ENCODE measurements around the gene LUC7L2. TPM values are rescaled to one million over a fixed set of nuclear protein-coding genes. Genes with fewer than 3 reads are reported as not detected.
A peak's percentile ranks its signal among the peaks of the same experiment; 100 is the strongest.
"Not testable (repeated sequence)": the region's sequence is repeated elsewhere in the genome, so short reads cannot be mapped to it uniquely, and the experiment has no call there.

The LUC7L2 gene
- total RNA-seq, 1 experiment from 2014 or later: 66.4 TPM

DNA sequence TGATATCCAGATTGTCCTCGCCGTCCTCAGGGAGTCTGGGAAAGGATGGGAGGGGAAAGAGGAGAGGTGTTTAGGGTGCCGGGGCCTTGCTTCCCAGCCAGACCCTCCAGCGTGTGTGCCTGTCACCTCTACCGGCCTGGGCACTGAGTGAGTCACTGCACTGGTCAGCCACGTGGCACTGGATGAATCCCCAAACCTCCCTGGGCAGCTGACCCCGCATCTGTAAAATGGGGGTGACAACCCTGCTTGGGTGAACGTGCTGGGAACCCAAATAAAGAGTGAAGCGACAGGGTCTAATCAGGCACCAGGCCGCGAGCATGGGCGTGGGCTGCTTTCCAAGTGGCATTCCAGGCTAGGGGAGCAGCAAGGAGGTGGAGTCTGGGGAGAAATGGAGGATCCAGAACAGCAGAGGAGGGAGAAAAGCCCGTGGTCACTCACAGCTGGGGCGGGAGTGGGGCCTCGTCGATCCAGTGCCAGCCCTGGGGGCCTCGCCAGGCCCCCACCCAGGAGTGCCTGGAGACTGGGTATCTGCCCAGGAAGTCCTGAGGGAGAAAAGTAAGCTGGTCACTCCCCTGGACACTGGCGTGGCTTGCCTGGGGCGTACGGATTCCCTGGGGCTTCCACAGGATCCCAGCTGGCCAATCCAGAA is 94.1 kb downstream of the LUC7L2 start:
- Histone ChIP-seq H3K36me3 (no peaks in the 10 kb centered on the region), H3K4me1 (replicated peaks) (peaks cover 12% of the 10 kb centered on the region), H3K27ac (no peak overlapping the region), H3K9me3 (replicated peaks) (no peaks in the 10 kb centered on the region), H3K27me3 (replicated peaks) (no peaks in the 10 kb centered on the region), H3K4me3 (no peak overlapping the region)
- DNase-seq (ENCODE audit: low read depth in 1 of 2, low spot score in 2 of 2): no peak

GRCh38 chr7:139455789-139456188 is 96.1 kb downstream of the LUC7L2 start:
- DNase-seq (ENCODE audit: low read depth in 1 of 2, low spot score in 2 of 2): no peak
- H3K4me3 ChIP-seq: no peak overlapping the region

DNA sequence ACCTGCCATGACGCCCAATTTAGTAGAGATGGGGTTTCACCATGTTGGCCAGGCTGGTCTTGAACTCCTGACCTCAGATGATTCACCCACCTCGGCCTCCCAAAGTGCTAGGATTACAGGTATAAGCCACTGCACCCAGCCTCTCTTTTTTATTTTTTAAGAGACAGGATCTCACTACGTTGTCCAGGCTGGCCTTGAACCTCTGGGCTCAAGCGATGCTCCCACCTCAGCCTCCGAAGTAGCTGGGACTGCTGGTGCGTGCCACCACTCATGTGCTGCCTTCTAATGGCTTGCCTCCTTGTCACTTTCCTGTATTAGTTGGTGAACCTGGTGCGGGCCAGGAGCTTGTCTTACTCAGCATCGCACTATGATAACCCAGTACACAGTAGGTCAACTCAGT is 96.8 kb downstream of the LUC7L2 start:
- peaks cover 12% of the 10 kb centered on the region for H3K4me1 ChIP-seq (replicated peaks)
- no peaks in the 10 kb centered on the region for H3K27me3 ChIP-seq (replicated peaks)
- H3K36me3 ChIP-seq: no peaks in the 10 kb centered on the region
- no peaks in the 10 kb centered on the region for H3K9me3 ChIP-seq (replicated peaks)
- no peak for DNase-seq (ENCODE audit: low read depth in 1 of 2, low spot score in 2 of 2)
- no peak overlapping the region for H3K27ac ChIP-seq
- H3K4me3 ChIP-seq: no peak overlapping the region

More at GRCh38 chr7:139455789-139456188, 96.1 kb downstream of the LUC7L2 start:
- Histone ChIP-seq H3K27ac (no peak overlapping the region), H3K36me3 (no peaks in the 10 kb centered on the region), H3K27me3 (replicated peaks) (no peaks in the 10 kb centered on the region), H3K4me1 (replicated peaks) (peaks cover 12% of the 10 kb centered on the region), H3K9me3 (replicated peaks) (no peaks in the 10 kb centered on the region)

GRCh38 chr7:139457153-139457946 is 97.7 kb downstream of the LUC7L2 start:
- H3K36me3 ChIP-seq: no peaks in the 10 kb centered on the region
- no peak overlapping the region for H3K27ac ChIP-seq
- no peaks in the 10 kb centered on the region for H3K9me3 ChIP-seq (replicated peaks)
- DNase-seq (ENCODE audit: low read depth in 1 of 2, low spot score in 2 of 2): no peak
- no peaks in the 10 kb centered on the region for H3K27me3 ChIP-seq (replicated peaks)
- H3K4me3 ChIP-seq: no peak overlapping the region
- H3K4me1 ChIP-seq (replicated peaks): peaks cover 12% of the 10 kb centered on the region

DNA sequence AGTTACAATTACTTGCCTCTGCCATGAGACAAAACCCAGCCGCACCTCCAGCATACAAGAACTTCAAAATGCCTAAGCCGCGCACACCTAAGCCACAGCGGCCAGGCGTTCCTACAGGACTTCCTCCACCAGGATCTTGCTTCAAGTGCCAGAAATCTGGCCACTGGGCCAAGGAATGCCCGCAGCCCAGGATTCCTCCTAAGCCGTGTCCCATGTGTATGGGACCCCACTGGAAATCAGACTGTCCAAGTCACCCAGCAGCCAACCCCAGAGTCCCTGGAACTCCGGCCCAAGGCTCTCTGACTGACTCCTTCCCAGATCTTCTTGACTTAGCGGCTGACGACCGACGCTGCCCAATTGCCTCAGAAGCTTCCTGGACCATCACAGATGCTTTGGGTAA is 103.7 kb downstream of the LUC7L2 start:
- H3K9me3 ChIP-seq (replicated peaks); H3K36me3 ChIP-seq; H3K27ac ChIP-seq; DNase-seq (ENCODE audit: low read depth in 1 of 2, low spot score in 2 of 2); H3K4me3 ChIP-seq; H3K4me1 ChIP-seq (replicated peaks); H3K27me3 ChIP-seq (replicated peaks): not testable (repeated sequence)

DNA sequence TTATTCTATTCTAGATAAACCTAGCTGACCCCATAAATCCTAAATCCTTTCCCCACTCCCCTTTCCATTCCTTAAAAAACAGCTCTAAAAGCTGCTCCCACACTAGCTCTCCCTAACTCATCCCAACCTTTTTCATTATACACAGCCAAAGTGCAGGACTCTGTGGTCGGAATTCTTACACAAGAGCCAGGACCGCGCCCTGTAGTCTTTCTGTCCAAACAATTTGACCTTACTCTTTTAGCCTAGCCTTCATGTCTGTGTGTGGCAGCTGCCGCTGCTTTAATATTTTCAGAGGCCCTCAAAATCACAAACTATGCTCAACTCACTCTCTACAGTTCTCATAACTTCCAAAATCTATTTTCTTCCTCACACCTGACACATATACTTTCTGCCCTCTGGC is 104.8 kb downstream of the LUC7L2 start:
- not testable (repeated sequence) for H3K36me3 ChIP-seq; H3K27ac ChIP-seq; H3K9me3 ChIP-seq (replicated peaks); H3K4me1 ChIP-seq (replicated peaks); DNase-seq (ENCODE audit: low read depth in 1 of 2, low spot score in 2 of 2); H3K27me3 ChIP-seq (replicated peaks); H3K4me3 ChIP-seq

- not testable (repeated sequence) for H3K9me3 ChIP-seq (replicated peaks); H3K27ac ChIP-seq; DNase-seq (ENCODE audit: low read depth in 1 of 2, low spot score in 2 of 2); H3K4me1 ChIP-seq (replicated peaks); H3K4me3 ChIP-seq; H3K36me3 ChIP-seq; H3K27me3 ChIP-seq (replicated peaks)
These were observed 105.4 kb downstream of the LUC7L2 start for GRCh38 chr7:139465072-139465471.

- peaks cover 11% of the 10 kb centered on the region for H3K4me1 ChIP-seq (replicated peaks)
- not testable (repeated sequence) for H3K4me3 ChIP-seq; DNase-seq (ENCODE audit: low read depth in 1 of 2, low spot score in 2 of 2); H3K9me3 ChIP-seq (replicated peaks); H3K36me3 ChIP-seq; H3K27me3 ChIP-seq (replicated peaks); H3K27ac ChIP-seq
These were observed 108.0 kb downstream of the LUC7L2 start for GRCh38 chr7:139467729-139468128.

GRCh38 chr7:139468281-139468680 is 108.6 kb downstream of the LUC7L2 start:
- H3K36me3 ChIP-seq; H3K9me3 ChIP-seq (replicated peaks); DNase-seq (ENCODE audit: low read depth in 1 of 2, low spot score in 2 of 2); H3K27ac ChIP-seq; H3K4me3 ChIP-seq; H3K27me3 ChIP-seq (replicated peaks): not testable (repeated sequence)
- peaks cover 11% of the 10 kb centered on the region for H3K4me1 ChIP-seq (replicated peaks)

DNA sequence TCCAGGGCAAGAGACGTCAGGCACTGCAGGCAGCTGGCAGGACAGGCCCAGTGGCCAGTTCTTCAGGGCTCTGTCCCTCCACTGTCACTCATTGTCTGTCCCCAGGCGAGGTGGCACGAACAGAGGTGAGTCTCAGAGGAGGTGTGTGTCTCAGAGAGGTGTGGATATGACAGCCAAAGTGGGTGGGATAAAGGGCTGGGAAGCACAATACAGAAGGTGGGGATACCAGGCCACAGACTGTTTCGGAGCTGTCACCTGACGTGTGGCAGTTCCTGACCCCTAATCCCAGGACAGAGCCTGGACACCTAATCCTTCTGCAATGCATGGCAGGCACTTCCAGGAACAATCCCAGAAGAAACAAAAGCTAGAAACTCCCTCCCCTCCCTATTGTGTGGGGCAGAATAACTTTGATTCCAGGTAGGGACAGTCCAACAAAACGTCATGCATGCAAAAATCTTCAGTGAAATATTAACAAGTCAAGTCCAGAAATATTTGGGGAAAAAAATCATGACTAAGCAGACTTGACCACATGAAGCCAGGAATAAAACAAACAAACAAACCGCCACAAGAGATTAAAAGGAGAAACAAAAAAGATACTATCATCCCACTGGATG is 112.2 kb downstream of the LUC7L2 start:
- H3K4me1 ChIP-seq (replicated peaks): peaks cover 11% of the 10 kb centered on the region
- peaks cover 3% of the 10 kb centered on the region; the same call in 1 of the 2 replicates for H3K9me3 ChIP-seq (replicated peaks)
- no peaks in the 10 kb centered on the region for H3K27me3 ChIP-seq (replicated peaks)
- DNase-seq (ENCODE audit: low read depth in 1 of 2, low spot score in 2 of 2): peak in 1 of 2 experiments; percentile 53
- H3K4me3 ChIP-seq: no peak overlapping the region
- no peak overlapping the region for H3K27ac ChIP-seq
- H3K36me3 ChIP-seq: no peaks in the 10 kb centered on the region

Other genes with a start within 250 kb of the LUC7L2 start
- 3.8 and 3.9 TPM in 2 replicates for gene UBN2, start 128.7 kb upstream of the LUC7L2 start, total RNA-seq (2014; rRNA removed; shearing (Covaris generic))
- 9.8 and 13.6 TPM in 2 replicates for gene FMC1, start 18.6 kb upstream of the LUC7L2 start, total RNA-seq (2014; rRNA removed; shearing (Covaris generic))
- gene KLRG2, start 123.8 kb downstream of the LUC7L2 start, total RNA-seq (2014; rRNA removed; shearing (Covaris generic)): not detected in 2 replicates
- gene CLEC2L, start 163.8 kb downstream of the LUC7L2 start, total RNA-seq (2014; rRNA removed; shearing (Covaris generic)): not detected in 2 replicates

All from SJSA1 (cell line).